Chondrocyte (in vitro differentiated cells): Measurements from ENCODE around the gene THAP7. TPM values are rescaled to one million over a fixed set of nuclear protein-coding genes. Genes with fewer than 3 reads are reported as not detected.
"Not testable (repeated sequence)": the region's sequence is repeated elsewhere in the genome, so short reads cannot be mapped to it uniquely, and the experiment has no call there.

Experiments
- DNase-seq: peaks from one replicate; pipeline ENCODE4 v3.0.0; 2021; ENCODE audit warnings: mixed read lengths, low spot score
- H3K27ac Mint-ChIP-seq: one replicate; pipeline ENCODE4 v1.8.0; 2021; ENCODE audit warnings: mild to moderate bottlenecking, moderate library complexity, mixed read lengths; ENCODE audit not compliant: unreplicated experiment
- H3K27me3 Mint-ChIP-seq: 2 replicates; pipeline ENCODE4 v1.8.0; 2021; ENCODE audit warnings: low read depth, mixed read lengths
- H3K36me3 Mint-ChIP-seq: 2 replicates; pipeline ENCODE4 v1.8.0; 2021; ENCODE audit warnings: low read depth, mixed read lengths
- H3K4me1 Mint-ChIP-seq: 2 replicates; pipeline ENCODE4 v1.8.0; 2021; ENCODE audit warnings: low read depth, mild to moderate bottlenecking, mixed read lengths
- H3K4me3 Mint-ChIP-seq: one replicate; pipeline ENCODE4 v1.8.0; 2021; ENCODE audit warnings: mild to moderate bottlenecking, moderate library complexity, mixed read lengths; ENCODE audit not compliant: unreplicated experiment
- H3K9me3 Mint-ChIP-seq: 2 replicates; pipeline ENCODE4 v1.8.0; 2021; ENCODE audit warnings: low read depth, mixed read lengths
- total RNA-seq: library from RNA; stranded (reverse); gene quantifications from 3 replicates; pipeline ENCODE4 v1.2.1, GENCODE V29; 2021
- TF ChIP-seq, protein P1 (sequence below): fragments of 200-600 bp; sonication (generic); IDR thresholded peaks from 2 replicates; pipeline ENCODE4 v1.5.0; 2021; ENCODE audit warnings: antibody characterized with exemption, mild to moderate bottlenecking, moderate library complexity

THAP7 gene
- total RNA-seq, 1 donor from 2014 or later = 15.7 TPM

- TF ChIP-seq, protein P1, sequence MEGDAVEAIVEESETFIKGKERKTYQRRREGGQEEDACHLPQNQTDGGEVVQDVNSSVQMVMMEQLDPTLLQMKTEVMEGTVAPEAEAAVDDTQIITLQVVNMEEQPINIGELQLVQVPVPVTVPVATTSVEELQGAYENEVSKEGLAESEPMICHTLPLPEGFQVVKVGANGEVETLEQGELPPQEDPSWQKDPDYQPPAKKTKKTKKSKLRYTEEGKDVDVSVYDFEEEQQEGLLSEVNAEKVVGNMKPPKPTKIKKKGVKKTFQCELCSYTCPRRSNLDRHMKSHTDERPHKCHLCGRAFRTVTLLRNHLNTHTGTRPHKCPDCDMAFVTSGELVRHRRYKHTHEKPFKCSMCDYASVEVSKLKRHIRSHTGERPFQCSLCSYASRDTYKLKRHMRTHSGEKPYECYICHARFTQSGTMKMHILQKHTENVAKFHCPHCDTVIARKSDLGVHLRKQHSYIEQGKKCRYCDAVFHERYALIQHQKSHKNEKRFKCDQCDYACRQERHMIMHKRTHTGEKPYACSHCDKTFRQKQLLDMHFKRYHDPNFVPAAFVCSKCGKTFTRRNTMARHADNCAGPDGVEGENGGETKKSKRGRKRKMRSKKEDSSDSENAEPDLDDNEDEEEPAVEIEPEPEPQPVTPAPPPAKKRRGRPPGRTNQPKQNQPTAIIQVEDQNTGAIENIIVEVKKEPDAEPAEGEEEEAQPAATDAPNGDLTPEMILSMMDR = no peak
- no peak overlapping the region for H3K4me3 Mint-ChIP-seq
- H3K27me3 Mint-ChIP-seq = no peaks in the 10 kb centered on the region
- H3K36me3 Mint-ChIP-seq = no peaks in the 10 kb centered on the region
- peak overlapping the region; percentile 67 for H3K27ac Mint-ChIP-seq
- no peaks in the 10 kb centered on the region for H3K9me3 Mint-ChIP-seq
- no peak for DNase-seq
- H3K4me1 Mint-ChIP-seq = peaks cover 53% of the 10 kb centered on the region
These were observed 41.3 kb upstream of the THAP7 start for GRCh38 chr22:21042978-21043859.

DNA sequence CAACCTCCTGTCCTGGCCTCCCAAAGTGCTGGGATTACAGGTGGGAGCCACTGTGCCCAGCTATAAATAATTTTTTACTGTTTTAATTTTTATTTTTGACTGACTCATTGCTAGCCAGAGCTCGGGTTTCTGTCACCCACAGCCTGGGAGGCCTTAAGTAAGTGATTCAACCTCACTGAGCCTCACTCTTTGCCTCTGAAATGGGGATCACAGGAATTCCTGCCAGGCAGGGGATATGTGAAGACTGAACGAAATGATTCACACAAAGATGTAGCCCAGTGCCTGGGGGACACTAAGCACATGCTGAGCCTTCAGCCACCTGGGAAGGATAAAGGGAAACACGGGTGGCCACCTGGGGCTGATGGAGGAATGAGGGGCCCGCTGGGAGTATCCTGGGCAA is 40.0 kb upstream of the THAP7 start:
- TF ChIP-seq, protein P1 = no peak
- Mint-ChIP-seq H3K27ac (peak overlapping the region; percentile 91), H3K27me3 (no peaks in the 10 kb centered on the region), H3K9me3 (no peaks in the 10 kb centered on the region), H3K4me1 (peaks cover 65% of the 10 kb centered on the region), H3K4me3 (no peak overlapping the region), H3K36me3 (no peaks in the 10 kb centered on the region)
- DNase-seq = no peak

DNA sequence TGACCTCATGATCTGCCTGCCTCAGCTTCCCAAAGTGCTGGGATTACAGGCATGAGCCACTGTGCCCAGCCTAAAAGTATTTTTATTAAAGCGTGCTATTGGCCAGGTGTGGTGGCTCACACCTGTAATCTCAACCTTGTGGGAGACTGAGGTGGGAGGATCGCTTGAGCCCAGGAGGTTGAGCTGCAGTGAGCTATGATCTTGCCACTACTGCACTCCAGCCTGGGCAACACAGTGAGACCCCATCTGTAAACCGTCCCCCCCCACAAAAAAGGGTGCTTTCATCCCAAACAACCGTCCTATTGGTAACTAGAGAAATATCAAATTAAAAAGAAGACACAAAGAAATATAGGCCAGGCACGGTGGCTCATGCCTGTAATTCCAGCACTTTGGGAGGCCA is 37.2 kb upstream of the THAP7 start:
- H3K4me3 Mint-ChIP-seq, H3K36me3 Mint-ChIP-seq, H3K9me3 Mint-ChIP-seq, DNase-seq, H3K27me3 Mint-ChIP-seq, H3K27ac Mint-ChIP-seq: not testable (repeated sequence)
- peaks cover 47% of the 10 kb centered on the region for H3K4me1 Mint-ChIP-seq

GRCh38 chr22:21038405-21038804 is 36.5 kb upstream of the THAP7 start:
- H3K4me3 Mint-ChIP-seq = no peak overlapping the region
- H3K9me3 Mint-ChIP-seq = no peaks in the 10 kb centered on the region
- H3K27ac Mint-ChIP-seq = peak overlapping the region; percentile 95
- peaks cover 41% of the 10 kb centered on the region for H3K4me1 Mint-ChIP-seq
- TF ChIP-seq, protein P1 = no peak
- no peaks in the 10 kb centered on the region for H3K36me3 Mint-ChIP-seq
- no peaks in the 10 kb centered on the region for H3K27me3 Mint-ChIP-seq
- DNase-seq = no peak

DNA sequence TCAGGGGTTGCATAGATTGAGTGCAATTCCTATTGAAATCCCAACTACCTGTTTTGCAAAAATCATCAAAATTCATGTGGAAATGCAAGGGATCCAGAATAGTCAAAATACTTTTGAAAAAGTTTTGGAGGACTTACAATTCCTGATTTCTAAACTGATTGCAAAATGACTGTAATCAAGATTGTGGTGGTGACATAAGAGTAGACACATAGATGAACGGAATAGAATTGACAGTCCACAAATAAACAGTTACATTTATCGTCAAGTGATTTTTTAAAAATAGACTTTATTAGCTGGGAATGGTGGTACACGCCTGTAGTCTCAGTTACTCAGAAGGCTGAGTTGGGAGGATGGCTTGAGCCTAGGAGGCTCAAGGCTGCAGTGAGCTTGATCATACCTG is 33.1 kb upstream of the THAP7 start:
- Mint-ChIP-seq H3K27me3 (no peaks in the 10 kb centered on the region), H3K36me3 (no peaks in the 10 kb centered on the region), H3K9me3 (no peaks in the 10 kb centered on the region), H3K27ac (no peak overlapping the region), H3K4me1 (peaks cover 25% of the 10 kb centered on the region), H3K4me3 (no peak overlapping the region)
- no peak for DNase-seq
- TF ChIP-seq, protein P1 = no peak

DNA sequence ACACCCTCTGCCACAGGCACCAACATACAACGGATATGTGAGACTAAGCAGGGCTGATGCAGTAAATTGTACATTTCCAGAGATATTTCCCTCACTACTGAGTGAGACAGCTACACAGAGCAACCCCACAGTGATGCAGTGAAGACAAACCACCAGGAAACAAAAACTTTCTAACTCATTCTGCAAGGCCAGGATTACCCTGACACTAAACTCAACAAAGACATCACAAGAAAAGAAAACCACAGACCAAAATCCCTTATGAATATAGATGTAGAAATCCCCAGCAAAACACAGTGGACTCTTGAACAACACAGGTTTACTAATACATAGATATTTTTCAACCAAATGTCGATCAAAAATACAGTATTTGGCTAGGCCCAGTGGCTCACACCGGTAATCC is 32.0 kb upstream of the THAP7 start:
- no peaks in the 10 kb centered on the region for H3K27me3 Mint-ChIP-seq
- TF ChIP-seq, protein P1 = no peak
- H3K9me3 Mint-ChIP-seq = no peaks in the 10 kb centered on the region
- peaks cover 22% of the 10 kb centered on the region for H3K4me1 Mint-ChIP-seq
- no peak for DNase-seq
- H3K36me3 Mint-ChIP-seq = no peaks in the 10 kb centered on the region
- H3K4me3 Mint-ChIP-seq = no peak overlapping the region
- H3K27ac Mint-ChIP-seq = no peak overlapping the region
